GM21717 (cell line): ENCODE results near the gene PWWP2A.
A peak's percentile ranks its signal among the peaks of the same experiment; 100 is the strongest.
"Not testable (repeated sequence)": the region's sequence is repeated elsewhere in the genome, so short reads cannot be mapped to it uniquely, and the experiment has no call there.

Source experiments
- ATAC-seq: cut with Tn5 transposase; IDR thresholded peaks from one replicate; pipeline ENCODE4 v1.9.1; 2021; ENCODE audit warnings: mild to moderate bottlenecking, moderate library complexity; ENCODE audit not compliant: unreplicated experiment

Gene PWWP2A, protein sequence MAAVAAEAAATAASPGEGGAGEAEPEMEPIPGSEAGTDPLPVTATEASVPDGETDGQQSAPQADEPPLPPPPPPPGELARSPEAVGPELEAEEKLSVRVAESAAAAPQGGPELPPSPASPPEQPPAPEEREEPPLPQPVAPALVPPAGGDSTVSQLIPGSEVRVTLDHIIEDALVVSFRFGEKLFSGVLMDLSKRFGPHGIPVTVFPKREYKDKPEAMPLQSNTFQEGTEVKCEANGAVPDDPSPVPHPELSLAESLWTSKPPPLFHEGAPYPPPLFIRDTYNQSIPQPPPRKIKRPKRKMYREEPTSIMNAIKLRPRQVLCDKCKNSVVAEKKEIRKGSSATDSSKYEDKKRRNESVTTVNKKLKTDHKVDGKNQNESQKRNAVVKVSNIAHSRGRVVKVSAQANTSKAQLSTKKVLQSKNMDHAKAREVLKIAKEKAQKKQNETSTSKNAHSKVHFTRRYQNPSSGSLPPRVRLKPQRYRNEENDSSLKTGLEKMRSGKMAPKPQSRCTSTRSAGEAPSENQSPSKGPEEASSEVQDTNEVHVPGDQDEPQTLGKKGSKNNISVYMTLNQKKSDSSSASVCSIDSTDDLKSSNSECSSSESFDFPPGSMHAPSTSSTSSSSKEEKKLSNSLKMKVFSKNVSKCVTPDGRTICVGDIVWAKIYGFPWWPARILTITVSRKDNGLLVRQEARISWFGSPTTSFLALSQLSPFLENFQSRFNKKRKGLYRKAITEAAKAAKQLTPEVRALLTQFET

GRCh38 chr5:160119142-160119904 lies at the start of gene PWWP2A:
Gene PWWP2A (minus strand): TSS chr5:160119450. CDS start chr5:160119388, 62 bp downstream.
- peak; percentile 93 for ATAC-seq

GRCh38 chr5:160167624-160168165 lies 48.4 kb upstream of the PWWP2A start:
- ATAC-seq: no peak

- ATAC-seq: no peak
Observed at GRCh38 chr5:160166973-160167623, 47.8 kb upstream of the PWWP2A start.

DNA sequence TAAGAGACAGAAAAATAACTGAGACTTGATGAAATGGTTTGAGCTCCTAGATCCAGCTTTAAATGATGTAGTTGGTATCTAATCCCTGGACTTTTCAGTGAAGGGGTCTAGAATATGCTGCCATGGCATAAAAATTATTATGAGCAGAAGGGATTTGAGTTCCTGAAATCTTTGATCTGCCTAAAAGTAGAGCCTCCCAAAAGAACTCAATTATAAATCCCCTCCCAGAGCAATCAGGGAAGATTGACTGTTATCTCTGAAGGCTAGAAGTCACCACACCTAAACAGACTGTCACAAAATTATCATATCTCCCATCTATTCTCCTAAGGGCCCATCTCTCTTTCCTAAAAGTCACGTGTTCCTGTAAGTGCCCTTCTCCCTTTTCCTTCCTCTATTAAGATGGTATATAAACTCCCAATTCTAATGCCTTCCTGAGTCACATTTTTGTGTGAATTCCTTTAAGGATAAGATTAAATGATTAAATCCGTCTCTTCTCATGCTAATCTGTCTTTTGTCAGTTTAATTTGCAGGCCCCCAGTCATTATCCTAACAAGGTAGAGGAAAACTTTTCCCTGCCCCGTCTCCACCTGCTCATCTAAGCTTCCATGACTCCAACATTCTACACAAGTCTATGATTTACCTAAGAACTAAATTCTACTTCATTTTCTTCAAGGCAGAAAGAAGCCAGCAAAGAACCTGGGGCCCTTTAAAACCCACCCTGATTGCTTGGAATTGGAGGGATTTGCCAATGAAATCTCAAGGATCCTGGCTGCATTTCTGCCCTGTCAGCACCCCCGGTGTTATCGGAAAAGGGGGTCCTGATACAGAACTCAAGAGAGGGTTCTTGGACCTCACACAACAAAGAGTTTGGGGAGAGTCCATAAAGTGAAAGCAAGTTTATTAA lies 47.1 kb upstream of the PWWP2A start:
- ATAC-seq: no peak

GRCh38 chr5:160165137-160166068 lies 46.2 kb upstream of the PWWP2A start:
- ATAC-seq: no peak

GRCh38 chr5:160162910-160163309 lies 43.7 kb upstream of the PWWP2A start:
- ATAC-seq: no peak

DNA sequence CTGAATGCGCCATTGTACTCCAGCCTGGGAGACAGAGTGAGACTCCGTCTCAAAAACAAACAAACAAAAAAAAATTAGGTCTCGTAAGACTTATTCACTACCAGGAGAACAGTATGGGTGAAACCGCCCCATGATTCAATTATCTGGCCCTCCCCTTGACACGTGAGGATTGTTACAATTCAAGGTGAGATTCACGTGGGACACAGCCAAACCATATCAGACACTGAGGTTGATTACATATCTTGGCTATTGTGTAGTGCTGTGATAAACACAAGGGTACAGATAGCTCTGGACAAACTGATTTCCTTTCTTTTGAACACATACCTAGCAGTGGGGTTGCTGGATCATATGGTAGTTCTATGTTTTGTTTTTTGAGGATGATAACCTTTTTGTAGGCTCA lies 42.4 kb upstream of the PWWP2A start:
- no peak for ATAC-seq

DNA sequence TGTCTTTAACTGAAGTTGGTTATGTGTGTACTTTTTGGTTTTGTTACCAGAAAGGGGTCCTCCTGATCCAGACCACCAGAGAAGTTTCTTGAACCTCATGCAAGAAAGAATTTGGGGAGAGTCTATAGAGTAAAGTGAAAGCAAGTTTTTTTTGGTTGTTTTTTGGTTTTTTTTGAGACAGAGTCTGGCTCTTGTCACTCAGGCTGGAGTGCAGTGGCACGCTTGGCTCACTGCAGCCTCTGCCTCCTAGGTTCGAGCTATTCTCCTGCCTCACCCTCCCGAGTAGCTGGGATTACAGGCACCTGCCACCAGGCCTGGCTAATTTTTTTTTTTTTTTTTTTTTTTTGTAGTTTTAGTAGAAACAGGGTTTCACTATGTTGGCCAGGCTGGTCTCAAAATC lies 41.6 kb upstream of the PWWP2A start:
- ATAC-seq: not testable (repeated sequence)

DNA sequence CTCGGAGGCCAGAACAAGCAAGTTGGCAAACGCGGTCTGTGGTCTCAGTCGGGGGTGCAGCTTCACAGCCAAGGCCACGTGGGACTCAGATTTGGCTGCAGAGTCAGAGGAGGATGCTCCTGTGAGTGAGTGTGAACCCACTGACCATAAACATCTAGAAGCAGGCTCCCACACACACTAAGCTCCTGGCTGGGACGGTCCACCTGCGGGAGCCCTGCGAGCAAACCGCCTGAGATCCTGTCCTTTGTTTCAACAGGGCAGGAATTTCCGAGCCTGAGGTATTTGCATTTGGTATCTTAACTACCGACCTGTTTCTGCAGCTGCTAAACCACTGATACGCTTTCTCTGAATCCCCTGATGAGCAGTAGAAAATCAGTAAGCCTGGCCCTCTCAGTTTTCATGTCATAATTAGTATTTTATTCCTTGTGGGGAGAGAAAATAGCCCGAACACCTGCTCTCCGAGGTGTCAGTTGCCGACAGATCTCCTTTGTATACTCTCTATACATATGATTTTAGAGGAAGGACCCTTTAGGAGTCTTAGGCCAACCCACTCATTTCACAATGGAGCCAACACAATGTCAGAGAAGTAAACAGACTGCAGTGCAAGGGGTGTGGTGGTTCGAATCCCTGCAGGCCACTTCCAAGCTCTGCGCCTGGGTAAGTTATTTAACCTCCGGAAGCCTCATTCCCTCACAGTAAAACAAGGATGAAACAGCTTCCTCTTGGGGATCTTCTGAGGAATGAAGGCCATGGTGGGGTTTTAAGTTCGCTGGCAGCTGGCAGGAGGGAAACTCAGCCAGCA lies 40.9 kb upstream of the PWWP2A start:
- ATAC-seq: peak; percentile 50

- no peak for ATAC-seq
Observed at GRCh38 chr5:160158087-160158486, 38.8 kb upstream of the PWWP2A start.

- ATAC-seq: no peak
Observed at GRCh38 chr5:160155017-160155750, 35.9 kb upstream of the PWWP2A start.

DNA sequence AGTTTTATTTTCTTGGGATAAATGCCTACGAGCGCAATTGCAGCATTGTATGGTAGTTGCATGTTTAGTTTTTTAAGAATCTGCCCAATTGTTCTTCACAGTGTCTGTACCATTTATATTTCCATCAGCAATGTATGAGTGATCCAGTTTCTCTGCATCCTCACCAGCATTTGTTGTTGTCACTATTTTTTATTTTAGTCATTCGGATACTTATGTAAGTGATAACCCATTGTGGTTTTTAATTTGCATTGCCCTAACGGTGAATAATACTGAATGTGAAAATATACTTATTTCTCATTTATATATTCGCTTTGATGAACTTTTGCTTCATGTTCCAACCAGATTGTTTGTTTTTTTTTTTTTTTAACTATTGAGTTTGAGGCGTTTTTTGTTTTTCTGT lies 33.7 kb upstream of the PWWP2A start:
- ATAC-seq: no peak

GRCh38 chr5:160152287-160152686 lies 33.0 kb upstream of the PWWP2A start:
- peak; percentile 58 for ATAC-seq

- no peak for ATAC-seq
Observed at GRCh38 chr5:160151017-160151416, 31.8 kb upstream of the PWWP2A start.

DNA sequence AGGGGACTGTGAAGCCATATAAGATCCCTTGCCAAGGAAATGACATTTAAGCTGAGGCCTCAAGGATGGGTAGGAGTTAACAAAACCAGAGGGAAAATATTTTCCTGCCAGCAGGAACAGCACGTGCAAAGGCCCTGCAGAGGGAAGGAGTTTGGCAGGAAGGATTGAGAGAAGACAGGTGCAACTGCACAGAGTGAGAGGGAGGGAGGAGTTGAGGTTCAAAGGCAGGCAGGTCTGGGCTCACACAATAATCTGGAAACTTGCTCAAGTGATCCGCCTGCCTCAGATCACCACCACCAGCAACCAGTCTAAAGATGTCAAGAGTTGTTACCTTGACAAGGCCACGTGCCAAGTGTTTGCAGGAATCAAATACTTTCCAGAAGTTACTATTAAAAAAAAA lies 31.1 kb upstream of the PWWP2A start:
- no peak for ATAC-seq

DNA sequence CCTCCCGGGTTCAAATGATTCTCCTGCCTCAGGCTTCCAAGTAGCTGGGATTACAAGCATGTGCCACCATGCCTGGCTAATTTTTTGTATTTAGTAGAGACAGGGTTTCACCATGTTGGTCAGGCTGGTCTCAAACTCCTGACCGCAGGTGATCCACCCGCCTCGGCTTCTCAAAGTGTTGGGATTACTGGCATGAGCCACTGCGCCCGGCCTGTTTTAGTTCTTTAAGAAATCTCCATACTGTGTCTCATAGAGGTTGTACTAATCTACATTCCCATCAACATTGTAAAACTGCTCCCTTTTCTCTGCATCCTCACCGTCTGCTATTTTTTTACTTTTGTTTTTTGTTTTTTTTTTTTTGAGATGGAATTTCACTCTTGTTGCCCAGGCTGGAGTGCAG lies 25.2 kb upstream of the PWWP2A start:
- not testable (repeated sequence) for ATAC-seq

- no peak for ATAC-seq
Observed at GRCh38 chr5:160134332-160134731, 15.1 kb upstream of the PWWP2A start.
